T-helper 1 cell treated with Interleukin-12 subunit alpha and Interleukin-12 subunit beta and Interleukin-4 antibody, amounts not matched to agents 30 ng/mL and 1 ng/mL, for 36 hours (primary cell): ENCODE results near the gene TWF1. TPM values are rescaled to one million over a fixed set of nuclear protein-coding genes. Genes with fewer than 3 reads are reported as not detected.
"Not testable (repeated sequence)": the region's sequence is repeated elsewhere in the genome, so short reads cannot be mapped to it uniquely, and the experiment has no call there.

ENCODE experiments used
- intact Hi-C: fragments of 100-400 bp; cut with micrococcal nuclease; formaldehyde crosslinking; loops from one replicate; pipeline ENCODE4 v1.15.1; 2024
- total RNA-seq: library from RNA; stranded (reverse); gene quantifications from 2 replicates; pipeline ENCODE4 v1.2.3, GENCODE V29; 2022

Gene TWF1
- 33.4 and 35.1 TPM in 2 replicates for total RNA-seq

- intact Hi-C loops: loop anchor here (1.0 to 10.0 kb wide), 5 partner anchors 30 to 1919 kb away; partner anchors contain the start of genes ARID2, IRAK4, PUS7L and TMEM117
Observed at GRCh38 chr12:43805860-43806736, at the start of gene TWF1. TWF1 (minus strand) TSS chr12:43806317; CDS start chr12:43806245, 72 bp downstream.

- intact Hi-C loops: no loop called here
Observed at GRCh38 chr12:43852744-43853143, 46.6 kb upstream of the TWF1 start.

- intact Hi-C loops: no loop called here
Observed at GRCh38 chr12:43848786-43849185, 42.7 kb upstream of the TWF1 start.

GRCh38 chr12:43848226-43848507 lies 42.0 kb upstream of the TWF1 start:
- intact Hi-C loops: no loop called here

DNA sequence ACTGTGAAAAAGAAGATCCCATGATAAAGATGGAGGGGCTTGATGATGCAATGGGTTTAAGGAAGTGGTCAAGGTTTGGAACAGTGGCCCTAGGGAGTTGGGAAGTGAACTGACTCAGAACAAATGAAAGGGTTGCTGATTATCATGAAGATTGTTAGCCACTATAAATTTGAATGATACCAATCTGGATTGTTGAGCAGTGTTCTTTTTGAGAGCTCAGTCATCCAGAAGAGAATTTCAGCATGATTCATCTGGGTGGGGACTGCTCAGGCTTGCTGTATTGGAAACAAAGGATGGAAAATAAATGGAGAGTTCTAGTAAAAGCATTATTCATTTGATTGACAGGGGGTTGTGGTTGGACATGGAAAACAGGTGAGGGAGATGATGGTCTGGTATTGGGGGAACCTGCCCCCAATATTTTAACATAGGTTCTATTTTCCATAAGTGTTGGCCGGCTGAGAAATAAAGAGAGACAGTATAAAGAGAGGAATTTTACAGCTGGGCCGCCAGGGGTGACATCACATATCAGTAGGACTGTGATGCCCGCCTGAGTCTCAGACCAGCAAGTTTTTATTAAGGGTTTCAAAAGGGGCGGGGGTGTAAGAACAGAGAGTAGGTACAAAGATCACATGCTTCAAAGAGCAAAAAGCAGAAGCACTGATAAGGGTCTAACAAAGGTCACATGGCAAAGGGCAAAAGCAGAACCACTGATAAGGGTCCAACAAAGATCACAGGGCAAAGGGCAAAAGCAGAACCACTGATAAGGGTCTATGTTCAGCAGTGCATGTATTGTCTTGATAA lies 41.5 kb upstream of the TWF1 start:
- intact Hi-C loops: not testable (repeated sequence)

GRCh38 chr12:43842259-43842658 lies 36.1 kb upstream of the TWF1 start:
- intact Hi-C loops: no loop called here

- intact Hi-C loops: no loop called here
Observed at GRCh38 chr12:43841253-43841652, 35.1 kb upstream of the TWF1 start.

GRCh38 chr12:43840338-43840737 lies 34.2 kb upstream of the TWF1 start:
- intact Hi-C loops: no loop called here

DNA sequence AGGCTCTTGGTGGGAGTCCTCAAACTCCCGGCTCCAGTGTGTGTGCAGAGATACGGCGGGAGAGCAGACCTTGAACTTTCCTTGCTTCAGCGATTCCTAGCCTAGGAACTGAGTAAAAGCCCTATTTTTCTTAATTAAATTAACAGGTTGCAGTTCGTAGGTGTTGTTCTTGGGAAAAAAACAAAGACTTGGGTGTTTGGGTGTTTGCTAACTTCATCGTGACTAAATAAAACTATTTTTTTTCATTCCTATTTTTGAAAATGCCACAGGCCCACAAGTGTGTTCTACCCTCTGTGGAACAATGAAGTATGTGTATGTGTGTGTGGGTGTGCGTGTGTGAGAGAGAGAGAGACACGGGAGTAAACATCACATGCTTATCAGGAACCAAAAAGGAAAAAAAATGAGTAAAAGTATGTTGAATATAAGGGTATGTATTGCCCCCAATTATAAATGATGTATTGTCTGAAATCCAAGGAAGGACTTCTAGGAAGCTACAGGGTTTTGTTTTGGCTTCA lies 30.4 kb upstream of the TWF1 start:
- intact Hi-C loops: loop anchor here (1.0 kb wide), 2 partner anchors 31 to 78 kb away; partner anchors contain the start of genes IRAK4 and PUS7L

DNA sequence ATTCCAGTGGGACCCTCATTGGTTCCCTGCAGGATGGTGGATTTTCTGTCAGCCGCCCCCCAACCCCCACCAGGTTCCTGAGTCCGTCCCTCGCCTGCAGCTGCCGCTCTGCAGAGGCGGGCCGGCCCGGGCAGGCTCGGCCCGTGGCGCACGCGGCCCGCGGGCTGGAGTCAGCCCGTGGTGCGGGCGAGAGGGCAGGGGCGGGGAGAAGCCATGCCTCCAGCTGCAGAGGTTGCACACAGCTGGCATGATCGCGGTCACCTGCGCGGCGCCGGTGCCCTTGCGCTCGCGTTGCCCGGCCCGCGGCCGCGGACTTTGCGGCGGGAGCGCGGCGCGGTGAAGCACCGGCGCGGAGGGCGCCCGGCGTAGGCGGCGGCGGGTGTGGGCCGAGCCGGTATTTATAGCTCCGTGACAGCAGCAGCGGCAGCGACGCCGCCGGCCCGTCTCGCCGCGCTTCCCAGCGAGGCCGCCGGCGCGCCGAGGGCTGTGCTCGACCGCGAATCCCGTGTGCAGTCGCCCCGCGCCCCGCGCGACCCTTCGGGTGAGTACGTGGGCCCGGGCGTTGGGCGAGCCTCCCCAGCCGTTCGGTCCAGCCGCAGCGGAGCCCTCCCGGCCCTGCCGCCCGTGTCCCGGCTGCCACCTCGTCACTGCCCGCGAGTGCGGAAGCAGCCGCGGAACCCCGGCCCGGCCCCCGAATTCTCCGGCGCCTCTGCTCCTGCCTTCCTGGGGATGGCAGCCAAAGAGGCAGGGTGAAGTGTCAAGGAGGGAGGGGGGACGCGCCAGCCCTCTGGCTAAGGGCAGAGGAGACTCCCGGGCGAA lies 29.7 kb upstream of the TWF1 start, which contains the start of gene TMEM117:
TSS of gene TMEM117 (plus strand) at position 426 of the 819 bp plus-strand sequence.
- intact Hi-C loops: loop anchor here (1.0 kb wide), 2 partner anchors 31 to 78 kb away; partner anchors contain the start of genes IRAK4 and PUS7L

- intact Hi-C loops: no loop called here
Observed at GRCh38 chr12:43835264-43835655, 29.1 kb upstream of the TWF1 start.

DNA sequence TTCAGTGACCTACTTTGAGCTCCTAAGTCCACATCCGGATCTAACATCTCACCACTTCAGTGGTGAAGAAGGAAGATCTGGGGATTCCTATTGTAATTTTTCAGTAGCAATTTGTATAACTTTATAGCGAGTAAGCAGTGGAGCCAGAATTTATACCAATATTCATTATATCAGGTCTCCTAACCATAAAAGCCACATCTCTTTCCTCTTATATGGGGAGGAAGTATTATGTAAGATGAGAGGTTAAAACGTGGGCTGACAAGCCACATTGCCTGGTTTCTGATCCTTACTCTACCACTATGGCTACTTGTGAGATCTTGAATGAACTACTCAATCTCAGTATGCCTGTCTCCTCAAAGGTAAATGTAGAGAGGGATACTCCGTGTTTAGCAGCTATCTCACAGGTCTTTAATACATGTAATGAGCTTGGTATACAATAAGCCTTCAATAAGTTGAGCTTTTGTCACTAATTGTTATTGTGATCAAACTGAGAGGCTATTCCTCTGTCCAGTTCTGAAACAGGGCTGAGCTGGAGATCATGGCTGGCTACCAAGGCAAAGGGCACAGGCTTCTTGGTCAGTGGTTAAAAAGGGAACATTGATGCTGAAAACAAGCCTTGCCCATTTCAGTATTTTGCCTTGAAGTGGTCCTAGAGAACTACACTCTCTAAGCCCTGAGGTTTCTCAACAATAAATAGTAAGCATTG lies 26.5 kb upstream of the TWF1 start:
- intact Hi-C loops: no loop called here

GRCh38 chr12:43827093-43827492 lies 21.0 kb upstream of the TWF1 start:
- intact Hi-C loops: no loop called here

DNA sequence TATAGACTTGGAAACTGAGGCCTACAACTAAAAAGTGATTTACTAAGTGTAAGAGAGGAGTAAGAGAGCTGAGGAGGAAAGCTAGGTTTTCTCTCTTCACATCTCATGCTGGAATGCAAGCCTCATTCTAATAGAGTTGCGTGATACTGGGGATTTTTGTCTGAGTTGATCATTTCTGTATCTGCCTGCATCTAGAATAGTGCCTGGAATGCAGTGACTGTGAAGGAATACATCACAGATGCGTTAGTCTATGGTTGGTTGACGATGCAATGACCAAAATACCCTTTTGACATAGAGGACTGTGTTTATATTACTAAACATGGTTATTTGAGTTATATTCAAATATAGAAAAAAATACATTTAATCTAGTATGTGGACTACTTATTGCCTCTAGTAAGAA lies 20.6 kb upstream of the TWF1 start:
- intact Hi-C loops: no loop called here

GRCh38 chr12:43824207-43824775 lies 18.2 kb upstream of the TWF1 start:
- intact Hi-C loops: no loop called here

GRCh38 chr12:43816168-43816567 lies 10.1 kb upstream of the TWF1 start:
- intact Hi-C loops: no loop called here

GRCh38 chr12:43815416-43815815 lies 9.3 kb upstream of the TWF1 start:
- intact Hi-C loops: no loop called here

DNA sequence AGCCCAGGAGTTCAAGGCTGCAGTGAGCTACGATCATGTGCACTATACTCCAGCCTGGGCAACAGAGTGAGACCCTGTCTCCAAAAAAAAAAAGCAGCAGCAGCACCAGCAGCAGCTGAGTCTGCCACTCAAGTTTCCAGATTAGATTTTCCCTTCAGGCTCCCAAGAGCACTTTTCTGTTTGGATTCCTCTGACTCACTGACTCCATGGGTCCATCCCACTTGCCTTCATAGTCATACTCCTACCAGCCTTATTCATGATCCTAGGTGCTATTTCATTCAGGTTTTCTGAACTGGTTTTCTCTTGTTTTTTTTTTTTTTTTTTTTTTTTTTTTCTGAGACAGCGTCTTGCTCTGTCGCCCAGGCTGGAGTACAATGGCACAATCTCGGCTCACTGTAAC lies 6.8 kb upstream of the TWF1 start:
- intact Hi-C loops: no loop called here

DNA sequence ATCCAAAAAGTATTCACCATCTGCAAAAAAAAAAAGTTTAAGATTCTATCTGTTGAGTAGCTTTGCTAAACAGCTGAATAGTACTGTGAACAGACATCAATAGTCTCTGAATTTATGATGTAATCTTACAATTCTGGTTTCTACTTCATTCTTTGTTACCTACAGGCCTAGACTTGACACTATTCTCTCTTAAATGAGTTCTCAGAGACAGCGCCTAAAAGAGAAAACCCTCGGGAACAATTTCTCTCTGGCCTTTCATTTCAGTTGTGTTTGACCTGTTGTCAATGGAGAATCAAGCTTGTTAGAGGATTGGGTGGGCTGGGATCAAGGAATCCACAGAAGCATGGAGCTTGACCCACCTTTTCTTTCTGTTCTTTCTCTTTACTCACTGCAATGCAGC lies 5.9 kb upstream of the TWF1 start:
- intact Hi-C loops: no loop called here

- intact Hi-C loops: loop anchor here (1.0 to 10.0 kb wide), 3 partner anchors 1481 to 1917 kb away; partner anchors contain the start of genes ARID2, PPHLN1, YAF2 and ZCRB1
Observed at GRCh38 chr12:43807386-43807785, 1.3 kb upstream of the TWF1 start.
